Endothelial cell of umbilical vein (primary cell): ENCODE measurements around the gene CAMTA1. TPM values are rescaled to one million over a fixed set of nuclear protein-coding genes. Genes with fewer than 3 reads are reported as not detected.

ENCODE experiments used
- BruUV-seq: library from RNA; stranded (reverse); fragments of 400-500 nt; replicated peaks from 2 replicates; lab custom pipeline; 2021; lab: Mats Ljungman, UMichigan
- CTCF ChIA-PET: fragments of 300-600, 350-600 bp; sonication (Branson Sonifier 250); formaldehyde crosslinking; loops from one replicate; lab custom pipeline; 2021; ENCODE audit warnings: antibody characterized with exemption, inconsistent platforms; lab: Charles Lee
- POLR2A ChIA-PET: fragments of 300-600, 350-600 bp; sonication (Branson Sonifier 250); formaldehyde crosslinking; loops from one replicate; lab custom pipeline; 2021; ENCODE audit warnings: antibody characterized with exemption, inconsistent platforms; lab: Charles Lee
- DNase-seq: peaks from one replicate; pipeline ENCODE4 v3.0.0-alpha.2; 2011; ENCODE audit warnings: low read depth, low spot score
- FAIRE-seq: peaks from 2 replicates; lab custom pipeline; 2011; peaks lifted over from hg19 to GRCh38; lab: Jason Lieb, UNC
- H2AFZ ChIP-seq: 2 replicates; pipeline ENCODE4 v1.6.0; 2012; ENCODE audit warnings: low read depth, low read length, control low read depth, inconsistent platforms
- H3K27ac ChIP-seq: 2 replicates; pipeline ENCODE4 v1.5.1; 2011; ENCODE audit warnings: low read depth, mild to moderate bottlenecking, control low read depth, low read length, moderate library complexity; ENCODE audit not compliant: insufficient read depth
- H3K27me3 ChIP-seq, 2 experiments: 2 replicates each; pipeline versions ENCODE4 v1.6.0 to v1.6.1; 2011; ENCODE audit warnings: low read length in 2 of 2, mixed read lengths in 1 of 2; ENCODE audit not compliant: control insufficient read depth in 2 of 2, insufficient read depth in 2 of 2
- H3K36me3 ChIP-seq, 2 experiments: 2 replicates in 1 of 2; 3 replicates in 1 of 2; pipeline ENCODE4 v1.5.1; 2011; ENCODE audit warnings: low read length in 2 of 2, mild to moderate bottlenecking in 1 of 2, moderate library complexity in 1 of 2; ENCODE audit not compliant: control insufficient read depth in 2 of 2, insufficient read depth in 2 of 2; ENCODE audit errors: extremely low read depth in 1 of 2
- H3K4me1 ChIP-seq: 3 replicates; pipeline ENCODE4 v1.5.1; 2011; ENCODE audit warnings: mild to moderate bottlenecking, low read length; ENCODE audit not compliant: control insufficient read depth, insufficient read depth; ENCODE audit errors: extremely low read depth
- H3K4me2 ChIP-seq: 2 replicates; pipeline ENCODE4 v1.6.1; 2011; ENCODE audit warnings: low read length, control low read depth, mixed read lengths; ENCODE audit not compliant: insufficient read depth
- H3K4me3 ChIP-seq, 3 experiments: fragments of 200-600 bp in 1 of 3; sonication (generic), shearing (Covaris generic) in 1 of 3; replicated peaks in 1 of 3; 2 replicates each; pipeline ENCODE4 v1.5.1; 2011 to 2016; ENCODE audit warnings: control low read depth in 3 of 3, low read length in 3 of 3, mild to moderate bottlenecking in 2 of 3, inconsistent platforms in 1 of 3, low read depth in 1 of 3, moderate library complexity in 1 of 3; ENCODE audit not compliant: insufficient read depth in 1 of 3
- H3K79me2 ChIP-seq: 2 replicates; pipeline ENCODE4 v1.6.0; 2012; ENCODE audit warnings: low read length, inconsistent platforms; ENCODE audit not compliant: control insufficient read depth, insufficient read depth
- H3K9ac ChIP-seq: replicated peaks from 2 replicates; pipeline ENCODE3; 2011; ENCODE audit warnings: low read length, control low read depth; ENCODE audit not compliant: insufficient read depth; ENCODE audit errors: extremely low read depth
- H3K9me1 ChIP-seq: replicated peaks from 3 replicates; pipeline ENCODE4 v1.6.0; 2011; ENCODE audit warnings: mild to moderate bottlenecking, low read length; ENCODE audit not compliant: control insufficient read depth, insufficient read depth; ENCODE audit errors: extremely low read depth
- H3K9me3 ChIP-seq: replicated peaks from 2 replicates; pipeline ENCODE4 v1.5.1; 2012; ENCODE audit warnings: low read length, inconsistent platforms; ENCODE audit not compliant: control insufficient read depth, insufficient read depth
- H4K20me1 ChIP-seq: replicated peaks from 2 replicates; pipeline ENCODE3; 2011; ENCODE audit warnings: mild to moderate bottlenecking, low read length; ENCODE audit not compliant: control insufficient read depth, insufficient read depth; ENCODE audit errors: extremely low read depth
- CTCF ChIP-seq, 2 donors: IDR thresholded peaks; 1 replicate in 1 of 2; 2 replicates in 1 of 2; pipeline ENCODE4 v1.5.1; 2011; ENCODE audit warnings: low read length in 2 of 2, mild to moderate bottlenecking in 2 of 2, moderate library complexity in 2 of 2, control low read depth in 1 of 2, inconsistent platforms in 1 of 2, low read depth in 1 of 2; ENCODE audit not compliant: insufficient read depth in 1 of 2; ENCODE audit errors: extremely low read depth in 1 of 2
- EZH2 ChIP-seq: IDR thresholded peaks from 2 replicates; pipeline ENCODE4 v1.6.1; 2012; ENCODE audit warnings: borderline replicate concordance, low read depth, mild to moderate bottlenecking, moderate library complexity, low read length, inconsistent platforms; ENCODE audit not compliant: severe bottlenecking
- FOS ChIP-seq: IDR thresholded peaks from 2 replicates; pipeline ENCODE4 v1.6.1; 2011; ENCODE audit warnings: mild to moderate bottlenecking, low read length, moderate library complexity, borderline replicate concordance; ENCODE audit not compliant: insufficient read depth
- GATA2 ChIP-seq: IDR thresholded peaks from 2 replicates; pipeline ENCODE4 v1.7.0; 2011; ENCODE audit warnings: low read depth, mild to moderate bottlenecking, moderate library complexity, mixed read lengths, low read length; ENCODE audit not compliant: insufficient read length, insufficient read depth
- JUN ChIP-seq: IDR thresholded peaks from 2 replicates; pipeline ENCODE4 v1.6.1; 2011; ENCODE audit warnings: borderline replicate concordance, low read depth; ENCODE audit not compliant: insufficient read length, insufficient read depth
- MAX ChIP-seq: IDR thresholded peaks from 2 replicates; pipeline ENCODE4 v1.6.1; 2011; ENCODE audit not compliant: insufficient read depth, insufficient read length
- MYC ChIP-seq: IDR thresholded peaks from one replicate; pipeline ENCODE4 v1.6.1; 2011; ENCODE audit warnings: mild to moderate bottlenecking, low read depth, low read length
- POLR2A ChIP-seq: IDR thresholded peaks from 2 replicates; pipeline ENCODE4 v1.6.1; 2012; ENCODE audit warnings: low read depth, mild to moderate bottlenecking, control low read depth, low read length
- POLR2AphosphoS5 ChIP-seq: IDR thresholded peaks from 2 replicates; pipeline ENCODE4 v1.6.1; 2012; ENCODE audit warnings: low read depth, mild to moderate bottlenecking, control low read depth, low read length, moderate library complexity; ENCODE audit not compliant: insufficient read depth
- dilution Hi-C: fragments of 300-500 bp; cut with MboI; formaldehyde crosslinking; loops from one replicate; pipeline ENCODE4 v1.15.0; 2019; ENCODE audit warnings: low sequenced_read_pairs; ENCODE audit not compliant: extremely low pct_ligation_motif_present
- intact Hi-C: fragments of 100-400 bp; cut with micrococcal nuclease; formaldehyde crosslinking; loops from one replicate; pipeline ENCODE4 v1.10.0; 2022
- polyA plus RNA-seq, 4 experiments: library from polyadenylated mRNA; depleted of rRNA in 3 of 4; stranded (reverse) in 3 of 4; unstranded in 1 of 4; fragments of >200 nt; gene quantifications; 2 replicates each; pipeline versions ENCODE4 v1.2.1 to v1.2.3, GENCODE V29; 2011 to 2012; ENCODE audit warnings: missing spikeins in 1 of 4
- total RNA-seq: library from RNA; stranded (reverse); gene quantifications from 2 replicates; pipeline ENCODE4 v1.2.3, GENCODE V29; 2021

Gene CAMTA1
- total and polyA plus RNA-seq, 2 donors (not counting 3 experiments of a cell fraction or from before 2014, with no cell fraction given), result 50.8 to 92.7 TPM

- DNase-seq (no peak), FAIRE-seq (no peak)
- dilution Hi-C loops (no loop called here), intact Hi-C loops (no loop called here)
- TF ChIP-seq EZH2, result no peak
- TF ChIP-seq JUN, result no peak
- no peak for TF ChIP-seq POLR2A
- TF ChIP-seq FOS, result no peak
- no peak for TF ChIP-seq GATA2
- TF ChIP-seq POLR2AphosphoS5, result no peak
- TF ChIP-seq MYC, result no peak
- no peak for TF ChIP-seq MAX
- TF ChIP-seq CTCF (IDR thresholded peaks at IDR 0.05; ENCODE audit: extremely low read depth in 1 of 2, insufficient read depth in 1 of 2, low read depth in 1 of 2, low read length in 2 of 2), result no peak
- POLR2A ChIA-PET, result no interaction called here
- Histone ChIP-seq H3K27me3 (no peaks in the 10 kb centered on the region), H3K79me2 (no peaks in the 10 kb centered on the region), H3K9ac (no peak overlapping the region), H2AFZ (no peak overlapping the region), H3K27ac (no peak overlapping the region), H3K4me2 (no peak overlapping the region), H3K9me3 (no peaks in the 10 kb centered on the region), H3K4me3 (no peak overlapping the region), H3K36me3 (no peaks in the 10 kb centered on the region), H4K20me1 (no peaks in the 10 kb centered on the region), H3K9me1 (no peaks in the 10 kb centered on the region), H3K4me1 (no peaks in the 10 kb centered on the region)
- CTCF ChIA-PET, result interaction anchor here (0.6 kb wide), 1 partner anchor 44 kb away, joined by 3 read pairs; no protein-coding TSS in a partner anchor
- BruUV-seq, result no TSS peak
These were observed 927.6 kb downstream of the CAMTA1 start for GRCh38 chr1:7712731-7713323.
